HG02798 (cell line): ENCODE results near the gene TMPRSS4.

Experiments used
- ATAC-seq: cut with Tn5 transposase; IDR thresholded peaks from one replicate; pipeline ENCODE4 v1.9.1; 2021; ENCODE audit warnings: mild to moderate bottlenecking; ENCODE audit not compliant: unreplicated experiment, poor library complexity

Gene TMPRSS4

GRCh38 chr11:118073554-118073953 is 3.3 kb upstream of the TMPRSS4 start:
- no peak for ATAC-seq

- no peak for ATAC-seq
These were observed 2.7 kb upstream of the TMPRSS4 start for GRCh38 chr11:118074091-118074685.

GRCh38 chr11:118074785-118075184 is 2.1 kb upstream of the TMPRSS4 start:
- no peak for ATAC-seq

DNA sequence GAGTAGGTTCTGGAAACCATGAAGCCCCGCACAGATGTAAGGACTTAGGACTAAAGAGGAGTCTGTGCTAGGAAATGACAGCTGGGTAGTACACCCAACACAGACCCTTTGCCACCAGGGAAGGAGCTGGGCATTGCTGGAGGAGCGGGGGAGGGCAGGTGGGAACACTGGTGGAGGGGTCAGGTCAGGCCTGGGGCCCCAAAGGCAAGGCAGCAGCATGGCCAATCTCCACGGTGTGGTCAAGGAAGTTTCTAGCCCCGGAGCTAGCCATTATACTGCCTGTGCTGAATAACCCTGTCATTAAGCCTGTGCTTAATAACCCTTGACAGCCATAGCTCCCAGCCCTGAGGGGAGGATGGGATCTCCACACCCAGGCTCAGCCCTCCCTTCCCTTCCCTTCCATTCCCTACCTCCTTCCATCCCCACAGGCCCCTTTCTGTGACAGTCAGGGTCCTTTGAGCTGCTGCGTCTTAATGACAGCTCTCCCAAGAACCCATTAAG is 2.1 kb downstream of the TMPRSS4 start:
- ATAC-seq, result no peak

GRCh38 chr11:118079491-118079890 is 2.6 kb downstream of the TMPRSS4 start:
- no peak for ATAC-seq

DNA sequence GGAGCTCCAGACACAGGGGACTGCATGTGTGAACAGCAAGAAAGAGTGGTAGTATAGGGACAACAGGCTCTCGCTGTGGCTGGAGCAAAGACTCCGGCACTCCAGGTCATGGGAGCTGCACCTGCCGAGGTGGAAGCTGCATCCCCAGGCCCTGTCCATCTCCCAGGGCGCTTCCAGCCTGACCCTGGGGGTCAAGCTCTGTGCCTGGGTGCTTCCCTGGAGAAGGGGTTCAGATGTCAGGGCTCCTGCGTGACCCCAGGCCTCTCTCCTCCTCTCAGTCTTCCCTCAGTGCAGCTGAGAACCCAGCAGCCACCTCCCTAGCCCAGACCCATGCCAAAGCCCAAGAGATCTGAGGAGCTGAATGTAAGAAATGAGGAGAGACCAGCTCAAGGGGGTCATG is 3.4 kb downstream of the TMPRSS4 start:
- ATAC-seq, result no peak

DNA sequence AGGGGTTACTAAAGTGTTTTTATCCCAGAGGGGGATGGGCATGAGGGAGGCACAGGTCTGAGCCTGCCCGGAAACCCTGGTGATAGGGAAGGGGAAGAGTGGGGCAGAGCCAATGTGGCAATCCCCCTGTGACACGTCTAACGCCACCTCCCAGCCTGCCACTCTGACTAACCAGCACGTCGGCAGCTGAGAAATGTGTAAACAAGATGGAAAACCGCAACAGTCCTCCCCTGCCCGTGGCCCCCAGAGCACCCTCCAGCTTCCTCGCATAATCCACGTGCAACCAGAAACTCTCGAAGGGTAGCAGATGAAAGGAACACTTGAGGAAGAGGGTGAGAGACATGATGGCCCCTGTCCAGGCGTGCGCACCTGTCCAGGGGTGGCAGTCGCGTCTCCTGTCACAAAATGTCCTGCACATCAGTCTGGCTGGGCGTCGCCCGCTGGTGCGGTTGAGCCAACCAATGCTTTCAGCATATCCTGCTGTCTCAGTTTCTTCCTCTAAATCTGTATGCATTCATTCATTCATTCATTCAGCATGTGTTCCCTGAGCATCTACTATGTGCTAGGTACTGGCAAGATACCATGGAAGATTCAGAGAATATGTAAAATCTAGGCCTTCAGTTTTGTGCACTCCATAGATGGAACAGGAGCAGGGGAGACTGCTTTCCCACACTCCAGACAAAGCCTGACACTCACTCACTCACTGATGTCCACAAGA is 4.5 kb downstream of the TMPRSS4 start:
- no peak for ATAC-seq

- no peak for ATAC-seq
These were observed 6.1 kb downstream of the TMPRSS4 start for GRCh38 chr11:118082880-118083552.

DNA sequence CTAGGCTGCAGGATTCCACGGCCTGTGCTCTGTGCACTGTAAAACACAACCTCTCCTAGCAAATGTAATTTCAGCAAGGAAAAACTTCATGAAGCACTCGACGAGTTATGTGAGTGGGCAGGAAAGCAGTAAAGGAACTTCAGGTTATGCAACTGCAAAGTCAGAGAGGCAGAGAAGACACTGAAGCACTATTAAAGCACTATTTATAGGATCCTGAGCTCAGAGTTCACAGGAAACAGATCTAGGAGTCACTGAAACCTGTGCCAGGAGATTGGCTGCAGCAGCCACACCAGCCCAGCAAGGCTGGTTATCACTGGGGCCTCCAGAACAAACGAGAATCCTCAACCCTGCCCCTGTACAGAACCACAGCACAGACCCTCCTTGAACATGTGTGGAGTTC is 7.4 kb downstream of the TMPRSS4 start:
- no peak for ATAC-seq

GRCh38 chr11:118084656-118085055 is 7.8 kb downstream of the TMPRSS4 start:
- no peak for ATAC-seq

DNA sequence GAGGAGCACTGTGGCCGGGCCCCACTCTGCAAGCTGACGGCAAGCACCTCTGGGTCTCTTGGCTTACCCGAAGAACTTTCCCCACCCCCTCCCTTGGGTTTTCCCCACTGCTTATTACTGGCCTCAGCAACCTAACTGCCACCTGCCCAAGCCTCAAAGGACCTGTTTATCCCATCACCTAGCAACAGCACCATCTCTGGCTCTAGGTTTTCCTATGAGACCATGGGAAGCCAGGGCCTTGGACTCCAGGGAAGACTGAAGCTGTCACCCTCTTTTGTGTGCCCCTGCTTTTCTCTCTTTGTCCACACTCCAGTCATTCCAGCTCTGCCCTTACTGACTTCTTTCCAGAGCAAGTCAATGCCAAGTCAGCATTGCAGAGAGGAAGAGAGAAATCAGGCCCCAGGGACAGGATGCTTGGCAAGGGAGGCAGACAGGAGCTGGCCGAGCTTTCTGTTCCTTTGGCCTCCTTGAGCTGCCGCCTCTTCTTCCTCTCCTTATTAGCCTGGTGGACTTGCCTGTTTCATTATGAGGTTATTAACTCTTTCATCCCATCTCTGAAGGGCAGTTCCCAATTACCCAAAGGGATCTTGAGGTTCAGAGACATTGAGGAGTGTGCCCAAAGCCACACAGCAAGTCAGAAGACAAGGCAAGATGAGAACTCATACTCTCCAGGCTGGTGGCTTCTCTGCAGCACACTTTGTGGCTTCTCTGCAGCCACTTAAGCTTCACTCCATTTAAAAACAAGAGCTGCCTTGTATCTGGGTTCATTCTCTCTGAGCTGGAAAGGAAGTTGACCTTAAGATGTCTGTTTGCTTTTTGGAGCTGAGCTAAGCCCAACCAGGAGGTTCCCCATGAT is 10.3 kb downstream of the TMPRSS4 start, which contains the start of gene SMIM35:
Gene SMIM35, minus strand, starts transcription at position 51 of the 856 bp plus-strand sequence. CDS start 206 bp downstream, outside the sequence.
- no peak for ATAC-seq

DNA sequence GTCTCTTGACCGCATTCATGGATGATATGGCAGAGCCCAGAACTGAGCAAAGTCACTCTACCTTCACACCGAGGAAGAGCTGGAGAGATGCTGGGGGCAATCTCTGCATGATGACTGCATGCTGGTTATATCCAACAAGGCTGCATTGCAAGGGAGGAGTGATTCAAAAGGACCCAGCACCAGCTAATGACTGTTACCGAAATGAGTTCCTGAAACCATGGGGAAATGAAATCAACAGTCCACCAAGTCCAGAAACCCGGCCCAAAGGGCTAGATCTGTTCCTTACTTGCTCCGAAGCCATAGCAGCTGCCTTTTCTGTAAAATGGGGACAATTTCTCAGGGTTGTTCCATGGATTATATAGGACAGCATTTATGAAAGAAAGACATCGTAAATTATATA is 11.1 kb downstream of the TMPRSS4 start:
- ATAC-seq, result no peak

DNA sequence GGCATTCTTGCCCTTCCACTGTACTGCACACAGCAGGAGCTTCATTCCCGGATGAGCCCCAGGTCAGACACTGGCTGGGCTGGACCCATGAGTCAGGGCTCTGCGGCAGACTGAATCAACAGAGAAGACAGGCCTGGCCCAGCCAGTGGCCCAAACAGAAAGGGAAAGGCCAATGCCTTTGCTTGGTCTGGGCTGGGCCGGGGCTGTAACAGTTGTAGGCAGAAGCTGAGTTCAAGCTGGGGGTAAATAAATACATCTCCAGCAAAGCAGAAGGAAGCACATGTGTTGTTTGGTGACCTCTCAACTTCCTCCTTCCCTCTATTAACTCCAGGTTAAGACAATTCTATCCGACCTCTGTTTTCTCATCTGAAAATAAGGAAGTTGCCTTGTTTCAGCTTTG is 11.7 kb downstream of the TMPRSS4 start:
- ATAC-seq, result no peak

GRCh38 chr11:118090545-118091162 is 13.8 kb downstream of the TMPRSS4 start:
- ATAC-seq, result no peak

DNA sequence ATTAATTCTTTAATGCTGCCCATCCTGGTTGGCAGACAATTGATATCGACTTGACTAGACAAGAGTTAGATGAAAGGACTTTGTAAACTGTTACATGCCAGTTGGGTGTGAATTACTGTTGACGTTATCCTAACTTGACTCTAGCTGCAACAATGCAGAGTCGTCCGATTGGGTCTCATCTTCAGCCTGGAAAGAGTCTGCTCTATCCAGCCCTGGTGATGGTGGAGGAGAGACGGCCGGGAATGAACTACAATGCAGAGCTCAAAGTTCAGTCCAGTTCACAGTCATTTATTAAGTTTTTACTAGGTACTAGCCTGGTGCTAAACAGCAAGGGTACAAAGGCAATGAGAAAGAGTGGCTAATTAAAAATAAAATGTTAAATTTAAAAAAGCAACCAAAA is 14.8 kb downstream of the TMPRSS4 start:
- ATAC-seq, result no peak

- no peak for ATAC-seq
These were observed 16.2 kb downstream of the TMPRSS4 start for GRCh38 chr11:118092907-118093571.

DNA sequence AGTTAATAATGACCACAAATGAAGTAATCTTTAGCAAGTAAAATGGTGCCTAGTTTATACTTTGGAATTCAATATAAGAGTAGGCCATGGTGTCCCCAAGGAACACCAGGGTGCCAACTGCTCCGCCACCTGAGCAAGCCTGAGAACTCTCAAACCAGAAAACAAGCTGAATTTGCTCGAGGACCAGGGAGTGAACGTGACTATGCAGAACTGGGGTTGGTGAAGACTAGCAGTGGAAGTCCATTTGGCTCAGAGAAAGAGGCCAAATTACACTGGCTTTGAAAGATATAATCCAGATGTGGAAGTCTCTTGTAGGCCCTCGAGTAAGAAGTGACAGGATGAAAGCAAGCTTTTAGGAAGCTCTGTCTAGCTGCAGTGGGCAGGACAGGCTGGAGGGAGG is 18.6 kb downstream of the TMPRSS4 start:
- ATAC-seq, result no peak

- ATAC-seq, result no peak
These were observed 19.1 kb downstream of the TMPRSS4 start for GRCh38 chr11:118095967-118096367.

DNA sequence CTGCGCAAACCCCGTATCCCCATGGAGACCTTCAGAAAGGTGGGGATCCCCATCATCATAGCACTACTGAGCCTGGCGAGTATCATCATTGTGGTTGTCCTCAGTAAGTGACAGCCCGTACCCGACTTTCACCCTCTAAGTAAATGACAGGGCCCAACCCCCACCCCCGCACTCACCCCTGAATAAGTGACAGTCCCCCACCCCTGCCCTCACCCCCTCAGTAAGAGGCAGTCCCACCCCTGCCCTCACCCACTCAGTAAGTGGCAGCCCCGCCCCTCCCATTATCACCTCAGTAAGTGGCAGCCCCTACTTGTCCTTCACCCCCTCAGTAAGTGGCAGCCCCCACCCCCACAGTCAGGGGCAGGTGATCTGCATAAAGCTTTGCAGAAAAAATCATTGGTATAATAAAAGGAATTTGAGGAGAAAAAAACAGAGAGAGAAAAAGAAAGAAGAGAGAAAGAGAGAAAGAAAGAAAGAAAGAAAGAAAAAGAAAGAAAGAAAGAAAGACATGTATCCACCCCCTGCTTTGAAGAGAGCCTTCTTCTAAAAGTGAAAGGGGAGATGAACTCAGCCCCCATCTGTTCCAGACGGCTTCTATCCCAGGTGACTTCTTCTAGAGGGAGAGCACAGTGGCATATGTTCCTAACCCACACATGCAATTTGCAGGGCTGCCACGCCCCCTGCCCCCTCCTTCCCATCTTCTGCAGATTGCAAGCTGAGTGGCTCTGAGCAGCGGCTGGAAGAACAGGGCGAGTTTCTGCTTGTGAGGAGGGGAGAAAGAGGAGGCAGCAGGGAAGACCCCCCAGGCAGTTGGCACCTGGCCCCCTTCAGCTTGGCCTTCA is 22.3 kb downstream of the TMPRSS4 start:
- ATAC-seq, result no peak
